ENCODE results near the gene CAMK1G. TPM values are rescaled to one million over a fixed set of nuclear protein-coding genes. Genes with fewer than 3 reads are reported as not detected.

CAMK1G gene
- total RNA-seq, 1 experiment from 2014 or later = 21.2 TPM

GRCh38 chr1:209584231-209584672, 738 bp downstream of the CAMK1G start:
- CTCF ChIA-PET = interaction anchor here (1.3 to 1.4 kb wide), 3 partner anchors 13 to 43 kb away, joined by 3 to 5 read pairs (median 4); no protein-coding TSS in a partner anchor
- DNase-seq (ENCODE audit: low spot score) = peak; percentile 33
- Histone ChIP-seq H3K36me3 (ENCODE audit: insufficient read depth, low read length, poor library complexity, severe bottlenecking) (no peaks in the 10 kb centered on the region), H3K9me3 (ENCODE audit: low read depth, low read length, poor library complexity, severe bottlenecking) (no peaks in the 10 kb centered on the region), H3K27me3 (replicated peaks; ENCODE audit: insufficient read depth, low read depth, low read length, poor library complexity) (no peaks in the 10 kb centered on the region), H3K4me1 (ENCODE audit: insufficient read depth, low read length, poor library complexity, severe bottlenecking) (peaks cover 32% of the 10 kb centered on the region), H3K4me3 (ENCODE audit: low read depth, low read length, poor library complexity, severe bottlenecking) (peak overlapping the region; percentile 64), H3K27ac (ENCODE audit: low read depth, low read length, poor library complexity, severe bottlenecking) (peak overlapping the region; percentile 27)
- intact Hi-C loops (cut with micrococcal nuclease; ENCODE audit: unreplicated experiment) = no loop called here
- POLR2A ChIA-PET (ENCODE audit: low non-redundant PET) = no interaction called here
- BruUV-seq (replicated peaks) = no TSS peak
- TF ChIP-seq CTCF (conservative IDR thresholded peaks at IDR 0.05; ENCODE audit: low read depth, low read length) (no peak), EZH2 (IDR thresholded peaks at IDR 0.05; ENCODE audit: borderline replicate concordance, low read depth, low read length, poor library complexity, severe bottlenecking) (no peak)

GRCh38 chr1:209585197-209585596, 1.7 kb downstream of the CAMK1G start:
- Histone ChIP-seq H3K27ac (ENCODE audit: low read depth, low read length, poor library complexity, severe bottlenecking) (no peak overlapping the region), H3K4me3 (ENCODE audit: low read depth, low read length, poor library complexity, severe bottlenecking) (peak overlapping the region; percentile 64)
- TF ChIP-seq CTCF (conservative IDR thresholded peaks at IDR 0.05; ENCODE audit: low read depth, low read length) (no peak), EZH2 (IDR thresholded peaks at IDR 0.05; ENCODE audit: borderline replicate concordance, low read depth, low read length, poor library complexity, severe bottlenecking) (no peak)

GRCh38 chr1:209585672-209586071, 2.2 kb downstream of the CAMK1G start:
- ChIA-PET POLR2A (ENCODE audit: low non-redundant PET) (no interaction called here), CTCF (interaction anchor here (0.7 to 1.4 kb wide), 3 partner anchors 9 to 42 kb away, joined by 3 read pairs; no protein-coding TSS in a partner anchor)
- peak; percentile 78 for DNase-seq (ENCODE audit: low spot score)
- Histone ChIP-seq H3K4me3 (ENCODE audit: low read depth, low read length, poor library complexity, severe bottlenecking) (peak overlapping the region; percentile 64), H3K9me3 (ENCODE audit: low read depth, low read length, poor library complexity, severe bottlenecking) (no peaks in the 10 kb centered on the region), H3K27ac (ENCODE audit: low read depth, low read length, poor library complexity, severe bottlenecking) (peak overlapping the region; percentile 7), H3K4me1 (ENCODE audit: insufficient read depth, low read length, poor library complexity, severe bottlenecking) (peaks cover 28% of the 10 kb centered on the region), H3K27me3 (replicated peaks; ENCODE audit: insufficient read depth, low read depth, low read length, poor library complexity) (no peaks in the 10 kb centered on the region), H3K36me3 (ENCODE audit: insufficient read depth, low read length, poor library complexity, severe bottlenecking) (no peaks in the 10 kb centered on the region)
- intact Hi-C loops (cut with micrococcal nuclease; ENCODE audit: unreplicated experiment) = no loop called here
- TF ChIP-seq CTCF (conservative IDR thresholded peaks at IDR 0.05; ENCODE audit: low read depth, low read length) (peak; percentile 36; the same call in 1 of the 2 replicates), EZH2 (IDR thresholded peaks at IDR 0.05; ENCODE audit: borderline replicate concordance, low read depth, low read length, poor library complexity, severe bottlenecking) (no peak)
- BruUV-seq (replicated peaks) = no TSS peak

More at GRCh38 chr1:209585197-209585596, 1.7 kb downstream of the CAMK1G start:
- BruUV-seq (replicated peaks) = TSS peak; percentile 79
- H3K4me1 ChIP-seq (ENCODE audit: insufficient read depth, low read length, poor library complexity, severe bottlenecking) = peaks cover 31% of the 10 kb centered on the region
- ChIA-PET POLR2A (ENCODE audit: low non-redundant PET) (no interaction called here), CTCF (interaction anchor here (0.7 to 1.4 kb wide), 2 partner anchors 9 to 42 kb away, joined by 3 read pairs; no protein-coding TSS in a partner anchor)
- intact Hi-C loops (cut with micrococcal nuclease; ENCODE audit: unreplicated experiment) = no loop called here
- no peaks in the 10 kb centered on the region for H3K9me3 ChIP-seq (ENCODE audit: low read depth, low read length, poor library complexity, severe bottlenecking)
- no peaks in the 10 kb centered on the region for H3K36me3 ChIP-seq (ENCODE audit: insufficient read depth, low read length, poor library complexity, severe bottlenecking)
- DNase-seq (ENCODE audit: low spot score) = peak; percentile 29
- H3K27me3 ChIP-seq (replicated peaks; ENCODE audit: insufficient read depth, low read depth, low read length, poor library complexity) = no peaks in the 10 kb centered on the region

All from A673 (cell line).